GM19395 (cell line): ENCODE data around the gene HDAC3.

Experiments
- ATAC-seq: cut with Tn5 transposase; IDR thresholded peaks from one replicate; pipeline ENCODE4 v1.9.1; 2021; ENCODE audit warnings: mild to moderate bottlenecking, moderate library complexity; ENCODE audit not compliant: unreplicated experiment

The HDAC3 gene

GRCh38 chr5:141605523-141606277 lies 30.9 kb downstream of the HDAC3 start:
- ATAC-seq: peak; percentile 97

GRCh38 chr5:141603923-141604717 lies 32.5 kb downstream of the HDAC3 start:
- no peak for ATAC-seq

GRCh38 chr5:141602606-141603005 lies 34.0 kb downstream of the HDAC3 start:
- no peak for ATAC-seq

GRCh38 chr5:141598391-141599345 lies 38.0 kb downstream of the HDAC3 start:
- peak; percentile 44 for ATAC-seq

GRCh38 chr5:141597814-141598213 lies 38.8 kb downstream of the HDAC3 start:
- ATAC-seq: no peak

- no peak for ATAC-seq
These were observed 39.3 kb downstream of the HDAC3 start for GRCh38 chr5:141597394-141597793.

- no peak for ATAC-seq
These were observed 39.8 kb downstream of the HDAC3 start for GRCh38 chr5:141596867-141597266.

GRCh38 chr5:141590127-141590526 lies 46.5 kb downstream of the HDAC3 start:
- no peak for ATAC-seq

GRCh38 chr5:141586246-141586645 lies 50.4 kb downstream of the HDAC3 start:
- no peak for ATAC-seq

GRCh38 chr5:141585594-141585993 lies 51.1 kb downstream of the HDAC3 start:
- no peak for ATAC-seq

- ATAC-seq: no peak
These were observed 62.5 kb downstream of the HDAC3 start for GRCh38 chr5:141574122-141574510.

- no peak for ATAC-seq
These were observed 63.0 kb downstream of the HDAC3 start for GRCh38 chr5:141573489-141574121.
